GM21529 (cell line): ENCODE measurements around the gene PLEKHN1.
A peak's percentile ranks its signal among the peaks of the same experiment; 100 is the strongest.

Experiments used
- ATAC-seq: cut with Tn5 transposase; IDR thresholded peaks from one replicate; pipeline ENCODE4 v1.9.1; 2021; ENCODE audit not compliant: unreplicated experiment

Gene PLEKHN1

GRCh38 chr1:966135-966703 lies at the start of gene PLEKHN1:
Gene PLEKHN1 (plus strand): TSS chr1:966482. CDS start chr1:966532, 50 bp downstream.
- peak; percentile 29 for ATAC-seq

GRCh38 chr1:917076-917459 lies 49.2 kb upstream of the PLEKHN1 start:
- no peak for ATAC-seq

- no peak for ATAC-seq
Measured at GRCh38 chr1:917466-918091, 48.7 kb upstream of the PLEKHN1 start.

- ATAC-seq, result no peak
Measured at GRCh38 chr1:918353-918752, 47.9 kb upstream of the PLEKHN1 start.

GRCh38 chr1:918843-919242 lies 47.4 kb upstream of the PLEKHN1 start:
- no peak for ATAC-seq

- no peak for ATAC-seq
Measured at GRCh38 chr1:919271-919872, 46.9 kb upstream of the PLEKHN1 start.

- no peak for ATAC-seq
Measured at GRCh38 chr1:920010-920409, 46.3 kb upstream of the PLEKHN1 start.

GRCh38 chr1:920521-920920 lies 45.8 kb upstream of the PLEKHN1 start:
- ATAC-seq, result no peak

- ATAC-seq, result no peak
Measured at GRCh38 chr1:921011-921837, 45.1 kb upstream of the PLEKHN1 start.

- ATAC-seq, result no peak
Measured at GRCh38 chr1:923131-923990, 42.9 kb upstream of the PLEKHN1 start, which contains the start of gene SAMD11. Gene SAMD11 (plus strand): TSS chr1:923923. CDS start chr1:924432, 509 bp downstream.

GRCh38 chr1:923991-924655 lies 42.2 kb upstream of the PLEKHN1 start:
- no peak for ATAC-seq

GRCh38 chr1:924656-925560 lies 41.4 kb upstream of the PLEKHN1 start:
- ATAC-seq, result no peak

GRCh38 chr1:925561-926421 lies 40.5 kb upstream of the PLEKHN1 start:
- no peak for ATAC-seq

- no peak for ATAC-seq
Measured at GRCh38 chr1:927234-927633, 39.0 kb upstream of the PLEKHN1 start.

GRCh38 chr1:927748-928147 lies 38.5 kb upstream of the PLEKHN1 start:
- ATAC-seq, result no peak

- ATAC-seq, result no peak
Measured at GRCh38 chr1:928825-929661, 37.2 kb upstream of the PLEKHN1 start.
